ENCODE results near the gene NCAPD2.
A peak's percentile ranks its signal among the peaks of the same experiment; 100 is the strongest.

The NCAPD2 gene

GRCh38 chr12:6493497-6494257 lies at the start of gene NCAPD2:
Gene NCAPD2 (plus strand): TSS chr12:6494102. CDS start chr12:6495099, 997 bp downstream.
- H3K27ac Mint-ChIP-seq, result peak within 1 kb of the TSS; percentile 95
- no peaks in the 10 kb centered on the region for H3K9me3 Mint-ChIP-seq
- H3K36me3 Mint-ChIP-seq, result peaks cover 14 to 24% of the 10 kb centered on the region in 2 donors
- peak within 1 kb of the TSS; percentile 88 to 97 for H3K4me3 Mint-ChIP-seq
- no peaks in the 10 kb centered on the region for H3K27me3 Mint-ChIP-seq
- ATAC-seq (replicated peaks) (peak; percentile 89 to 91), DNase-seq (peak; percentile 95)
- H3K4me1 Mint-ChIP-seq, result peaks cover 9 to 22% of the 10 kb centered on the region in 2 donors

DNA sequence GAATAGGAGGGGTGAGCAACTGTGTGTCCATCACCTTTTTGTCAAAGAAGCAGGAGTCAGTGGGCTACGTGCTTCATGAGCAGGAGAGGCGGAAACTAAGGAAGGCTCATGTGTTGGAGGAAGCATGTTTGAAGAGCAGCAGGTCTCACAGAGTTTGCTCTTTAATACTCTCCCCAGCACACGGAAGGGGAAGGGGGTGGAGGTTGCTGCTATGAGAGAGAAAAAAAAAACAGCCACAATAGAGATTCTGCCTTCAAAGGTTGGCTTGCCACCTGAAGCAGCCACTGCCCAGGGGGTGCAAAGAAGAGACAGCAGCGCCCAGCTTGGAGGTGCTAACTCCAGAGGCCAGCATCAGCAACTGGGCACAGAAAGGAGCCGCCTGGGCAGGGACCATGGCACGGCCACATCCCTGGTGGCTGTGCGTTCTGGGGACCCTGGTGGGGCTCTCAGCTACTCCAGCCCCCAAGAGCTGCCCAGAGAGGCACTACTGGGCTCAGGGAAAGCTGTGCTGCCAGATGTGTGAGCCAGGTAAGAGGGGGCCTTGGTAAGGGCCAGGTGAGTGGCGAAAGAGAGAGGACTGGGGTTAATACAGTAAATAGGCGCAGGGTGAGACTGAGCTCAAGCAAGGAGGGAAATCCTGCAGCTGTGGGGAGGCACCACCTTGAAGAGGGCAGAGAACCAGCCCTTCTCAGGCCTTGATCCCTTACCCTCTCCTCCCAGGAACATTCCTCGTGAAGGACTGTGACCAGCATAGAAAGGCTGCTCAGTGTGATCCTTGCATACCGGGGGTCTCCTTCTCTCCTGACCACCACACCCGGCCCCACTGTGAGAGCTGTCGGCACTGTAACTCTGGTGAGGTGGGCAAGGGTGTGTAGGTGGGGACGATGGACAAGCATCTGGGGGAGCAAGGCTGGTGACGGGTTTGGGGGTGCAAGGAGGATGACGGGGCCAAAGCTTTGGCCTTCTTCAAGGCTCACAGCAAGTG lies 48.9 kb upstream of the NCAPD2 start, which contains the start of gene CD27:
Gene CD27 (plus strand): TSS at position 252 of the 985 bp plus-strand sequence. CDS start 141 bp downstream, at position 393.
- peak within 1 kb of the TSS; percentile 42 to 82 for H3K4me3 Mint-ChIP-seq
- no peaks in the 10 kb centered on the region for H3K27me3 Mint-ChIP-seq
- H3K9me3 Mint-ChIP-seq, result no peaks in the 10 kb centered on the region
- ATAC-seq (replicated peaks), result peak; percentile 16 to 44
- H3K36me3 Mint-ChIP-seq, result peaks cover 33 to 41% of the 10 kb centered on the region in 2 donors
- H3K27ac Mint-ChIP-seq, result peak within 1 kb of the TSS; percentile 95
- peaks cover 54 to 81% of the 10 kb centered on the region in 2 donors for H3K4me1 Mint-ChIP-seq
- no peak for DNase-seq

DNA sequence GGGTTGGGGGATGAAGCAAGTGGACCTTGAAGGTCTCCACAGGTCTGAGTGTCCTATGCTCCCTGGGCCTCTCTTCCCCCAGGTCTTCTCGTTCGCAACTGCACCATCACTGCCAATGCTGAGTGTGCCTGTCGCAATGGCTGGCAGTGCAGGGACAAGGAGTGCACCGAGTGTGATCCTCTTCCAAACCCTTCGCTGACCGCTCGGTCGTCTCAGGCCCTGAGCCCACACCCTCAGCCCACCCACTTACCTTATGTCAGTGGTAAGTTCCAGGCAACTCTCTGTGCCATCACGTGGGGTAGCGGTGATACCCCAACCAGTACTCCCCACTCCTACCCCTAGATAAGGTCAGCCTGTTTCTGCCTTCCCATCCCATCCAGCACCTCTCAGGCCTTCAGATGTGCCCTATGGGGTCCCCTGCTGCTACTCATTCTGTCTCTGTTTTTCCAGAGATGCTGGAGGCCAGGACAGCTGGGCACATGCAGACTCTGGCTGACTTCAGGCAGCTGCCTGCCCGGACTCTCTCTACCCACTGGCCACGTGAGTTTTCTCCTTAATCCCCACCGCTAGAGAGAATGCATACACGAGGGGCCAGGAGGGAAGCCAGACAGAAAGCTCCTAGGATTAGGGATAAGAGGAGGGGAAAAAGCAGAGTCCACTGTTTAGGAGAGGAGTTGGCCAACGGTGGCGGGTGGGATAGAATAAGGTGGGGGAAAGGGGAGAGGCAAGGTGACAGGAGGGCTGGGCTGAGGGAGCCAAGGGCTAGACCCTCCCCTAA lies 43.6 kb upstream of the NCAPD2 start:
- H3K36me3 Mint-ChIP-seq, result peaks cover 50 to 64% of the 10 kb centered on the region in 2 donors
- peak overlapping the region; percentile 99 for H3K27ac Mint-ChIP-seq
- ATAC-seq (replicated peaks), result no peak
- H3K4me3 Mint-ChIP-seq, result peak overlapping the region; percentile 98 to 100
- no peak for DNase-seq
- H3K27me3 Mint-ChIP-seq, result no peaks in the 10 kb centered on the region
- peaks cover 56 to 82% of the 10 kb centered on the region in 2 donors for H3K4me1 Mint-ChIP-seq
- H3K9me3 Mint-ChIP-seq, result no peaks in the 10 kb centered on the region

GRCh38 chr12:6450869-6451347 lies 43.0 kb upstream of the NCAPD2 start:
- DNase-seq, result no peak
- peak overlapping the region; percentile 98 to 100 for H3K4me3 Mint-ChIP-seq
- no peaks in the 10 kb centered on the region for H3K9me3 Mint-ChIP-seq
- H3K27me3 Mint-ChIP-seq, result no peaks in the 10 kb centered on the region
- peak overlapping the region; percentile 99 for H3K27ac Mint-ChIP-seq
- H3K36me3 Mint-ChIP-seq, result peaks cover 47 to 62% of the 10 kb centered on the region in 2 donors
- ATAC-seq (replicated peaks), result peak; percentile 2 to 15
- peaks cover 52 to 76% of the 10 kb centered on the region in 2 donors for H3K4me1 Mint-ChIP-seq

GRCh38 chr12:6451348-6452244 lies 42.3 kb upstream of the NCAPD2 start, which contains the start of gene TAPBPL:
Gene TAPBPL (plus strand): TSS chr12:6452042. CDS start chr12:6452249, 207 bp downstream.
- Mint-ChIP-seq H3K9me3 (no peaks in the 10 kb centered on the region), H3K36me3 (peaks cover 52 to 65% of the 10 kb centered on the region in 2 donors), H3K27ac (peak within 1 kb of the TSS; percentile 99), H3K4me1 (peaks cover 47 to 71% of the 10 kb centered on the region in 2 donors), H3K4me3 (peak within 1 kb of the TSS; percentile 98 to 100), H3K27me3 (no peaks in the 10 kb centered on the region)
- ATAC-seq (replicated peaks), result peak; percentile 89 to 90
- peak; percentile 80 for DNase-seq

GRCh38 chr12:6452245-6452943 lies 41.5 kb upstream of the NCAPD2 start:
- peaks cover 46 to 71% of the 10 kb centered on the region in 2 donors for H3K4me1 Mint-ChIP-seq
- peak overlapping the region; percentile 99 for H3K27ac Mint-ChIP-seq
- peak overlapping the region; percentile 98 to 100 for H3K4me3 Mint-ChIP-seq
- H3K9me3 Mint-ChIP-seq, result no peaks in the 10 kb centered on the region
- H3K27me3 Mint-ChIP-seq, result no peaks in the 10 kb centered on the region
- DNase-seq, result no peak
- peak; percentile 12 to 19 for ATAC-seq (replicated peaks)
- H3K36me3 Mint-ChIP-seq, result peaks cover 57 to 70% of the 10 kb centered on the region in 2 donors

DNA sequence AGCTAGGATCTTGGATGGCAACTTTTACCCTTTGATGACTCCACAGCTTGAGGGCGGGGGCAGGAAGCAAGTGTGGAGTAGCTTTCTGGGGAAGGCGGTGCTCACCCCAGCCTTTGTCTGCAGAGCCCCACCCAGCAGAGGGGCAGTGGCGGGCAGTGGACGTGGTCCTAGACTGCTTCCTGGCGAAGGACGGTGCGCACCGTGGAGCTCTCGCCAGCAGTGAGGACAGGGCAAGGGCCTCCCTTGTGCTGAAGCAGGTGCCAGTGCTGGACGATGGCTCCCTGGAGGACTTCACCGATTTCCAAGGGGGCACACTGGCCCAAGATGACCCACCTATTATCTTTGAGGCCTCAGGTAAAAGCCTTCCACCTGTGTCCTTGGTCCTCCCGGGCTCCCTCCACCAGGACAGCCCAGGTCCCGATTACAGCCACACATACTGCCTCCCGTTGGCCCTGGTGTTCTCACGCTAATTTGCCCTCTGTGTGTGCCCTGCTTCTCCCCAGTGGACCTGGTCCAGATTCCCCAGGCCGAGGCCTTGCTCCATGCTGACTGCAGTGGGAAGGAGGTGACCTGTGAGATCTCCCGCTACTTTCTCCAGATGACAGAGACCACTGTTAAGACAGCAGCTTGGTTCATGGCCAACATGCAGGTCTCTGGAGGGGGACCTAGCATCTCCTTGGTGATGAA lies 40.8 kb upstream of the NCAPD2 start:
- H3K36me3 Mint-ChIP-seq, result peaks cover 53 to 69% of the 10 kb centered on the region in 2 donors
- no peak for DNase-seq
- no peaks in the 10 kb centered on the region for H3K27me3 Mint-ChIP-seq
- no peak for ATAC-seq (replicated peaks)
- peak overlapping the region; percentile 98 to 100 for H3K4me3 Mint-ChIP-seq
- H3K4me1 Mint-ChIP-seq, result peaks cover 43 to 71% of the 10 kb centered on the region in 2 donors
- H3K9me3 Mint-ChIP-seq, result no peaks in the 10 kb centered on the region
- H3K27ac Mint-ChIP-seq, result peak overlapping the region; percentile 99

DNA sequence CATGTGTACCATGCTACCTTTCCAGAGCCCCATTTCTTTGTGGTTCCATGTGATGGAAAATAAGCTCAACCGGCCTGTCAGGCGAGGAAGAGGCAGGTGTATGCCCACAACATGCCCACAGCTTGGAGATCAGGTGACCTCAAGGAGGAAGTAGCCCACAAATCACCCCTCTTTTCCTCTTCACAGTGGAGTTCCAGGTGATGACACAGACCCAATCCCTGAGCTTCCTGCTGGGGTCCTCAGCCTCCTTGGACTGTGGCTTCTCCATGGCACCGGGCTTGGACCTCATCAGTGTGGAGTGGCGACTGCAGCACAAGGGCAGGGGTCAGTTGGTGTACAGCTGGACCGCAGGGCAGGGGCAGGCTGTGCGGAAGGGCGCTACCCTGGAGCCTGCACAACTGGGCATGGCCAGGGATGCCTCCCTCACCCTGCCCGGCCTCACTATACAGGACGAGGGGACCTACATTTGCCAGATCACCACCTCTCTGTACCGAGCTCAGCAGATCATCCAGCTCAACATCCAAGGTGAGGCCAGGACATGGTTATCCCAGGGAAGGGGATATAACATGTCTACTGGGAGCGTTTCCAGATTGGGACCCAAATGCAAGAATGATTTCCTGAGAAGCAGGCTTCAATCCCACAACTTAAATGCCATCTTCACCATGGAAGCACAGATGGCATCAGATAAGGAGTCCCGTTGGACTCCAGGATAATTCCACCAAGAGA lies 36.5 kb upstream of the NCAPD2 start:
- ATAC-seq (replicated peaks), result no peak
- peak overlapping the region; percentile 11 to 36 for H3K4me3 Mint-ChIP-seq
- H3K36me3 Mint-ChIP-seq, result peaks cover 74 to 92% of the 10 kb centered on the region in 2 donors
- no peaks in the 10 kb centered on the region for H3K27me3 Mint-ChIP-seq
- H3K9me3 Mint-ChIP-seq, result no peaks in the 10 kb centered on the region
- peaks cover 56 to 83% of the 10 kb centered on the region in 2 donors for H3K4me1 Mint-ChIP-seq
- no peak for DNase-seq
- peak overlapping the region; percentile 88 for H3K27ac Mint-ChIP-seq

DNA sequence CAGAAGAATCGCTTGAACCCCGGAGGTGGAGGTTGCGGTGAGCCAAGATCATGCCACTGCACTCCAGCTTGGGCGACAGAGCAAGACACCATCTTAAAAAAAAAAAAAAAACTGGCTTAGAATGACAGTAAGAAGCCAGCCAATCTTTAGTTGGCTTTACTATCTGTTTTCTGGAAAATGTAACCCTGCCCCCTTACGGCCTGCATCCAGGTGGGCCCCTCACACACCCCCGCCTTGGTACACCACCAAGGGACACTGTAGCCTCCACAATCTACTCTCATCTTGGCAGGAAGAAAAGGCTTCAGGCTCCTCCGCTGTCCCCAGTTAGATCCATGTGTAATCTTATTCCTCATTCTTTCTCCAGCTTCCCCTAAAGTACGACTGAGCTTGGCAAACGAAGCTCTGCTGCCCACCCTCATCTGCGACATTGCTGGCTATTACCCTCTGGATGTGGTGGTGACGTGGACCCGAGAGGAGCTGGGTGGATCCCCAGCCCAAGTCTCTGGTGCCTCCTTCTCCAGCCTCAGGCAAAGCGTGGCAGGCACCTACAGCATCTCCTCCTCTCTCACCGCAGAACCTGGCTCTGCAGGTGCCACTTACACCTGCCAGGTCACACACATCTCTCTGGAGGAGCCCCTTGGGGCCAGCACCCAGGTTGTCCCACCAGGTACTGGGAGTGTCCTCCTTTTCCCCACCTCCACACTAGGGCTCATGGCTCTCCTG lies 35.5 kb upstream of the NCAPD2 start:
- ATAC-seq (replicated peaks) (no peak), DNase-seq (no peak)
- Mint-ChIP-seq H3K27me3 (no peaks in the 10 kb centered on the region), H3K4me1 (peaks cover 60 to 84% of the 10 kb centered on the region in 2 donors), H3K36me3 (peaks cover 76 to 92% of the 10 kb centered on the region in 2 donors), H3K9me3 (no peaks in the 10 kb centered on the region), H3K27ac (peak overlapping the region; percentile 78), H3K4me3 (peak overlapping the region; percentile 12 to 27)

DNA sequence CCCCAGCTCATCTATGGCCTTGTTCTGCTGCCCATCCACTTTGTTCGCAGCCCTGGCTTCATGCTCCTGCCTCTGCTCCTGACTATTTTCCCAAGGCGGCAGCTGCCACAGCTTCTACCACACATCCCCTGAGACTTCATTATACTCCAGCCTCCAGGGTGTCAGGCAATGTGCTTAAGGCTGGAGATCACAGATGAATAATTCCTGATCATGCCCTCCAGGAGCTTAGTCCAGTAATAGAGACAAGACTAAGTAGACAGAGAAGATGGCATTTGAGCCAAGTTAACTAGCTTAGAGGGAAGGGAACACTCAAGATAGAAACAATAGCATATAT lies 34.9 kb upstream of the NCAPD2 start:
- no peaks in the 10 kb centered on the region for H3K27me3 Mint-ChIP-seq
- ATAC-seq (replicated peaks), result no peak

More for the DNA sequence above, 34.9 kb upstream of the NCAPD2 start:
- no peak for DNase-seq
- H3K27ac Mint-ChIP-seq, result peak overlapping the region; percentile 78
- H3K36me3 Mint-ChIP-seq, result peaks cover 76 to 91% of the 10 kb centered on the region in 2 donors
- peak overlapping the region in 1 of 2 donors; percentile 12 for H3K4me3 Mint-ChIP-seq
- H3K4me1 Mint-ChIP-seq, result peaks cover 61 to 84% of the 10 kb centered on the region in 2 donors
- H3K9me3 Mint-ChIP-seq, result no peaks in the 10 kb centered on the region

All from stimulated activated naive B cell treated with anti-CD40 and anti-IgM and Interleukin-4, amounts not matched to agents 10 μg/mL and 1 μg/mL and 100 μg/mL, for 72 hours (primary cell).